Astrocyte of the cerebellum (primary cell): ENCODE data around the gene ADAMTS4.
A peak's percentile ranks its signal among the peaks of the same experiment; 100 is the strongest.

Experiments
- DNase-seq: peaks from one replicate; pipeline ENCODE4 v3.0.0-alpha.2; 2011; ENCODE audit warnings: low read depth
- H3K4me3 ChIP-seq: 2 replicates; pipeline ENCODE4 v1.5.1; 2011; ENCODE audit warnings: mild to moderate bottlenecking, low read depth, low read length, moderate library complexity
- in situ Hi-C: cut with HindIII; loops from 2 replicates; pipeline ENCODE4 v1.10.0; 2017; ENCODE audit warnings: low sequenced_read_pairs
- TF ChIP-seq, protein P1 (sequence below): IDR thresholded peaks from 2 replicates; pipeline ENCODE4 v1.5.1; 2012; ENCODE audit warnings: low read length, low read depth, moderate library complexity, mild to moderate bottlenecking; ENCODE audit errors: missing control alignments

Gene ADAMTS4

GRCh38 chr1:161216945-161217712, 18.3 kb upstream of the ADAMTS4 start:
- no peak overlapping the region for H3K4me3 ChIP-seq
- TF ChIP-seq, protein P1, sequence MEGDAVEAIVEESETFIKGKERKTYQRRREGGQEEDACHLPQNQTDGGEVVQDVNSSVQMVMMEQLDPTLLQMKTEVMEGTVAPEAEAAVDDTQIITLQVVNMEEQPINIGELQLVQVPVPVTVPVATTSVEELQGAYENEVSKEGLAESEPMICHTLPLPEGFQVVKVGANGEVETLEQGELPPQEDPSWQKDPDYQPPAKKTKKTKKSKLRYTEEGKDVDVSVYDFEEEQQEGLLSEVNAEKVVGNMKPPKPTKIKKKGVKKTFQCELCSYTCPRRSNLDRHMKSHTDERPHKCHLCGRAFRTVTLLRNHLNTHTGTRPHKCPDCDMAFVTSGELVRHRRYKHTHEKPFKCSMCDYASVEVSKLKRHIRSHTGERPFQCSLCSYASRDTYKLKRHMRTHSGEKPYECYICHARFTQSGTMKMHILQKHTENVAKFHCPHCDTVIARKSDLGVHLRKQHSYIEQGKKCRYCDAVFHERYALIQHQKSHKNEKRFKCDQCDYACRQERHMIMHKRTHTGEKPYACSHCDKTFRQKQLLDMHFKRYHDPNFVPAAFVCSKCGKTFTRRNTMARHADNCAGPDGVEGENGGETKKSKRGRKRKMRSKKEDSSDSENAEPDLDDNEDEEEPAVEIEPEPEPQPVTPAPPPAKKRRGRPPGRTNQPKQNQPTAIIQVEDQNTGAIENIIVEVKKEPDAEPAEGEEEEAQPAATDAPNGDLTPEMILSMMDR: no peak
- no peak for DNase-seq
- in situ Hi-C loops: loop anchor here (25.0 kb wide), 1 partner anchor 520 kb away; the partner anchor contains the start of gene DUSP12

DNA sequence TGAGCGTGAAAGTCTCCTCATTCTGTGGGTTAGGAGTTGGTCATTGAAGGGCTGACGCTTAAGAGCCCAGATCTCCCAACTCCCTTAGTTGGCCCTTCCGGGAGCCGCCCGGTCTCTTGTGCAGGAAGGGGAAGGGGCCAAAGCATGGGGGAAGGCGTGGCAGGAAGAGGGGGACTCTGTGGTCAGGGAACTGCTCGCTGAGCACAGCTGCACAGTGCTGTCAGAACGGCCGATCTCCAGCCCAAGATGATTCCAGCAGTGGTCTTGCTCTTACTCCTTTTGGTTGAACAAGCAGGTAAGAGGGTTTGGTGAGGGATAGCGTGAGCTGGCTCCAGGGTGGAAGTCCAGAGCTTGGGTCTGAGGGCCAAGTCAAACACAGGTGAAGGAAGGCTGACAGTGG, 16.2 kb upstream of the ADAMTS4 start, which contains the start of gene FCER1G:
Gene FCER1G (plus strand): TSS at position 220 of the 400 bp plus-strand sequence. CDS start 27 bp downstream, at position 247.
- in situ Hi-C loops: loop anchor here (25.0 kb wide), 1 partner anchor 522 kb away; the partner anchor contains the start of gene DUSP12
- DNase-seq: no peak
- H3K4me3 ChIP-seq: no peak within 1 kb of the TSS
- TF ChIP-seq, protein P1: no peak

DNA sequence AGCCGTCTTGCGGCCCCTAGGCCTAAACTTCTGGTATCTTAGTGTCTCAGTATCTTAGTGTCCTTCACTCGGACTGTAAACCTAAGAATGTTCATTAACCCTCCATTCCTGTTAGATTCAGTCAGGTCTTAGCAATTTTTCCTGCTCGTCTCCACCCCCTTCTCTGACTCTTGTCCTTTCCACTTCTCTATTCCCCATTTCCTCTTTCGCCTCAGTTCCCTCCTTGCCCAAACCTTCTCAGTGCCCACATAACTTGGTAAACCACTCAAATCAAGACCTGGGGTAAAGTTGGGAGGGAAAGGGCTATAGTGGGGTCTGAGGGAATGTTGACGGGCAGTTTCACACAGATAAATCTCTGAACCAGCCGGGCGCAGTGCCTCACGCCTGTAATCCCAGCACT, 15.5 kb upstream of the ADAMTS4 start:
- TF ChIP-seq, protein P1: no peak
- in situ Hi-C loops: loop anchor here (25.0 kb wide), 1 partner anchor 523 kb away; the partner anchor contains the start of gene DUSP12
- no peak for DNase-seq

GRCh38 chr1:161209790-161210409, 11.0 kb upstream of the ADAMTS4 start:
- no peak overlapping the region for H3K4me3 ChIP-seq
- TF ChIP-seq, protein P1: peak; percentile 98
- in situ Hi-C loops: loop anchor here (5.0 to 25.0 kb wide), 3 partner anchors 92 to 527 kb away; partner anchors contain the start of gene DUSP12
- DNase-seq: peak; percentile 47

More for the DNA sequence above, 15.5 kb upstream of the ADAMTS4 start:
- H3K4me3 ChIP-seq: no peak overlapping the region

- in situ Hi-C loops: loop anchor here (5.0 to 25.0 kb wide), 3 partner anchors 95 to 530 kb away; partner anchors contain the start of gene DUSP12
- H3K4me3 ChIP-seq: no peak overlapping the region
- no peak for DNase-seq
- TF ChIP-seq, protein P1: no peak
Observed at GRCh38 chr1:161207173-161207572, 8.3 kb upstream of the ADAMTS4 start.

- TF ChIP-seq, protein P1: no peak
- in situ Hi-C loops: loop anchor here (5.0 to 25.0 kb wide), 3 partner anchors 96 to 531 kb away; partner anchors contain the start of gene DUSP12
- no peak for DNase-seq
- H3K4me3 ChIP-seq: no peak overlapping the region
Observed at GRCh38 chr1:161206411-161207140, 7.7 kb upstream of the ADAMTS4 start.
